PC-9 (cell line): ENCODE measurements around the gene POGK. TPM values are rescaled to one million over a fixed set of nuclear protein-coding genes. Genes with fewer than 3 reads are reported as not detected.

Experiments
- BruUV-seq: library from RNA; stranded (reverse); fragments of 400-500 nt; replicated peaks from 2 replicates; lab custom pipeline; 2021; lab: Mats Ljungman, UMichigan
- CTCF ChIA-PET: fragments of 300-600 bp; sonication (Branson Sonifier 250); formaldehyde crosslinking; loops from one replicate; lab custom pipeline; 2022; ENCODE audit warnings: antibody characterized with exemption; lab: Charles Lee
- POLR2A ChIA-PET: fragments of 300-600 bp; sonication (Branson Sonifier 250); formaldehyde crosslinking; loops from one replicate; lab custom pipeline; 2022; ENCODE audit warnings: antibody characterized with exemption; ENCODE audit not compliant: unreplicated experiment; lab: Charles Lee
- DNase-seq, 2 experiments: peaks; one replicate each; pipeline versions ENCODE4 v3.0.0 to v3.0.0-alpha.2; 2015 to 2022; ENCODE audit warnings: mixed read lengths in 1 of 2
- H2AFZ ChIP-seq: fragments of 200-600 bp; sonication (generic); 2 replicates; pipeline ENCODE4 v1.8.1; 2017; ENCODE audit warnings: antibody characterized with exemption
- H3F3A ChIP-seq: fragments of 200-600 bp; sonication (generic); 2 replicates; pipeline ENCODE4 v1.8.1; 2017; ENCODE audit warnings: antibody characterized with exemption, mild to moderate bottlenecking, low read depth; ENCODE audit not compliant: insufficient read depth
- H3K27ac ChIP-seq: fragments of 200-600 bp; sonication (generic); 2 replicates; pipeline ENCODE4 v1.6.1; 2016; ENCODE audit warnings: mixed run types
- H3K27me3 ChIP-seq: fragments of 200-600 bp; sonication (generic); 2 replicates; pipeline ENCODE4 v1.6.1; 2016; ENCODE audit warnings: low read depth, mixed run types; ENCODE audit not compliant: insufficient read depth
- H3K36me3 ChIP-seq: fragments of 200-600 bp; sonication (generic); 2 replicates; pipeline ENCODE4 v1.6.1; 2016; ENCODE audit warnings: low read depth, mixed run types
- H3K4me1 ChIP-seq: fragments of 200-600 bp; sonication (generic); replicated peaks from 2 replicates; pipeline ENCODE4 v1.6.1; 2016; ENCODE audit warnings: mixed run types; ENCODE audit not compliant: insufficient read depth
- H3K4me2 ChIP-seq: fragments of 200-600 bp; sonication (generic); 2 replicates; pipeline ENCODE4 v1.6.1; 2017; ENCODE audit warnings: mixed run types
- H3K4me3 ChIP-seq: fragments of 200-600 bp; sonication (generic); 2 replicates; pipeline ENCODE4 v1.6.1; 2016; ENCODE audit warnings: mixed run types
- H3K79me2 ChIP-seq: fragments of 200-600 bp; sonication (generic); 2 replicates; pipeline ENCODE4 v1.6.1; 2017; ENCODE audit warnings: low read depth, mixed run types
- H3K9me2 ChIP-seq: fragments of 200-600 bp; sonication (generic); 2 replicates; pipeline ENCODE4 v1.8.1; 2017; ENCODE audit warnings: mild to moderate bottlenecking; ENCODE audit not compliant: insufficient read depth
- H3K9me3 ChIP-seq: fragments of 200-600 bp; sonication (generic); 2 replicates; pipeline ENCODE4 v1.8.1; 2016; ENCODE audit warnings: low read depth; ENCODE audit not compliant: insufficient read depth
- H4K20me1 ChIP-seq: fragments of 200-600 bp; sonication (generic); 2 replicates; pipeline ENCODE4 v1.8.1; 2017; ENCODE audit not compliant: insufficient read depth
- EZH2 ChIP-seq: fragments of 200-600 bp; sonication (generic); IDR thresholded peaks from 2 replicates; pipeline ENCODE4 v1.8.0; 2017; ENCODE audit warnings: antibody characterized with exemption, low read depth
- intact Hi-C: fragments of 100-400 bp; cut with micrococcal nuclease; formaldehyde crosslinking; loops from one replicate; pipeline ENCODE4 v1.10.0; 2022; ENCODE audit not compliant: unreplicated experiment
- total RNA-seq: library from RNA; stranded (reverse); gene quantifications from 2 replicates; pipeline ENCODE4 v1.2.3, GENCODE V29; 2021
- TF ChIP-seq, protein P1 (sequence below): fragments of 200-600 bp; sonication (generic); conservative IDR thresholded peaks from 2 replicates; pipeline ENCODE4 v1.6.1; 2017; ENCODE audit warnings: mixed run types, antibody characterized with exemption, mild to moderate bottlenecking, moderate library complexity

Gene POGK
- total RNA-seq, 1 experiment from 2014 or later: 17.0 TPM

DNA sequence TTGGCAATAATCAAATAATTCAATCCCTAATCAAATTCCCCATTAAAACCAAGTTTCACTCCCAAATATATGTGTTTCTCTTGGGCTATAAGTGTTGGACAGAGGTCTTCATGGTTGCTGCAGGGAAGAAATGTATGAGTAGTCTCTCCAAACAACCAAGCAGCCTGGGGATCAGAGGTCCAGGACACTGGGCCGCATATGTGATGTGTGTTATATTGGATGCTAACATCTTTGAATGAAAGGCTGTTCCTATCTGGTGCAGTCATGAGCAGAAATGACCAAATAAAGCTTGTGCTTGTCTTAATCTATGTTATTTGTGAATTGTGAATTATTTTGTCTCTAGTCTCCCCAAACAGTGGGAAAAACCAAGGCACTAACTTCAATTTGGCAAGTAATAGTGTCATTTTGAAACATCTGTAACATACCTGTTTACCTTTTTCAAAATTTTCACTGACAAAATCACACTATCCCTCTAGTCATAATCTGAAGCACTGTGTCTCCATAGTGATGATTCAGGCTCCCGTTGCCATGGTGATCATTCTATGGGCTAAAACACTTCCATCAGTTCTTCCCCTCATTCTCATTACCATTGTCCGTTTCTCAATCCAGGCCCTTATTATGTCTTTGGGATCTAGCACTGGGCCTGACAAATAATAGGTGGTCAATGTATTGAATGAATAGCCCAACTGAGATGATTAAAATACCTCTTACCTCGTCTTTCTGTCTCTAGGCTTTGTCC, 49.3 kb downstream of the POGK start:
- ChIA-PET CTCF (no interaction called here), POLR2A (no interaction called here)
- H3K27ac ChIP-seq: no peak overlapping the region
- H3F3A ChIP-seq: no peaks in the 10 kb centered on the region
- no peaks in the 10 kb centered on the region for H3K27me3 ChIP-seq
- no TSS peak for BruUV-seq
- H3K36me3 ChIP-seq: no peaks in the 10 kb centered on the region
- no peaks in the 10 kb centered on the region for H3K79me2 ChIP-seq
- H3K9me2 ChIP-seq: no peaks in the 10 kb centered on the region
- H4K20me1 ChIP-seq: no peaks in the 10 kb centered on the region
- no peak for DNase-seq
- H3K4me3 ChIP-seq: no peak overlapping the region
- TF ChIP-seq EZH2: no peak
- TF ChIP-seq, protein P1, sequence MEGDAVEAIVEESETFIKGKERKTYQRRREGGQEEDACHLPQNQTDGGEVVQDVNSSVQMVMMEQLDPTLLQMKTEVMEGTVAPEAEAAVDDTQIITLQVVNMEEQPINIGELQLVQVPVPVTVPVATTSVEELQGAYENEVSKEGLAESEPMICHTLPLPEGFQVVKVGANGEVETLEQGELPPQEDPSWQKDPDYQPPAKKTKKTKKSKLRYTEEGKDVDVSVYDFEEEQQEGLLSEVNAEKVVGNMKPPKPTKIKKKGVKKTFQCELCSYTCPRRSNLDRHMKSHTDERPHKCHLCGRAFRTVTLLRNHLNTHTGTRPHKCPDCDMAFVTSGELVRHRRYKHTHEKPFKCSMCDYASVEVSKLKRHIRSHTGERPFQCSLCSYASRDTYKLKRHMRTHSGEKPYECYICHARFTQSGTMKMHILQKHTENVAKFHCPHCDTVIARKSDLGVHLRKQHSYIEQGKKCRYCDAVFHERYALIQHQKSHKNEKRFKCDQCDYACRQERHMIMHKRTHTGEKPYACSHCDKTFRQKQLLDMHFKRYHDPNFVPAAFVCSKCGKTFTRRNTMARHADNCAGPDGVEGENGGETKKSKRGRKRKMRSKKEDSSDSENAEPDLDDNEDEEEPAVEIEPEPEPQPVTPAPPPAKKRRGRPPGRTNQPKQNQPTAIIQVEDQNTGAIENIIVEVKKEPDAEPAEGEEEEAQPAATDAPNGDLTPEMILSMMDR: no peak
- intact Hi-C loops: no loop called here
- no peak overlapping the region for H3K4me2 ChIP-seq
- no peaks in the 10 kb centered on the region for H3K4me1 ChIP-seq
- H3K9me3 ChIP-seq: no peaks in the 10 kb centered on the region
- H2AFZ ChIP-seq: no peak overlapping the region

- no peak for DNase-seq
- intact Hi-C loops: no loop called here
- TF ChIP-seq EZH2: no peak
- TF ChIP-seq, protein P1: no peak
- no peaks in the 10 kb centered on the region for H3K4me1 ChIP-seq
- H3K9me3 ChIP-seq: no peaks in the 10 kb centered on the region
- no peaks in the 10 kb centered on the region for H3K36me3 ChIP-seq
- no peak overlapping the region for H2AFZ ChIP-seq
- no peak overlapping the region for H3K4me2 ChIP-seq
- no peak overlapping the region for H3K27ac ChIP-seq
- no peaks in the 10 kb centered on the region for H3K9me2 ChIP-seq
- POLR2A ChIA-PET: no interaction called here
- no peaks in the 10 kb centered on the region for H4K20me1 ChIP-seq
- H3K79me2 ChIP-seq: no peaks in the 10 kb centered on the region
- no peak overlapping the region for H3K4me3 ChIP-seq
- no peaks in the 10 kb centered on the region for H3K27me3 ChIP-seq
- CTCF ChIA-PET: no interaction called here
- H3F3A ChIP-seq: no peaks in the 10 kb centered on the region
- BruUV-seq: no TSS peak
Measured at GRCh38 chr1:166889776-166890175, 50.5 kb downstream of the POGK start.

DNA sequence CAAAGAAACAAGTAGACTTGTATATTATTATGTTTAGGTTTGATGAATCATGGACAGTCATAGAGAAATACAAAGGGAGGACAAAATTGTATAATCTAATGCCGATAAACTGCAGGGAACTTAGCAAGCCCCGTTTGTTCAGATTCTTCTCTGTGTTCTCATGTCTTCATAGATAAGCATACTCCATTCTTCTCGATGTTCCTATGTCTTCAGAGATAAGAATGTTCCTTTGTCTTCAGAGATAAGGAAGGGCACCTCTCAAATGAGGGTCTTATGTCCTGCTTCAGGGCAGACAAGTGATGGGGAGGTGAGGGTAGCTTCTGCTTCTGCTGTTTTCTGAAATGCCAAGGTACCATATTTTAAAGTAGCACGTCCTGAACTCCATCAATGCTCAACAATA, 56.5 kb downstream of the POGK start:
- no peak for DNase-seq
- Histone ChIP-seq H3K79me2 (no peaks in the 10 kb centered on the region), H3K4me3 (no peak overlapping the region), H3K9me3 (no peaks in the 10 kb centered on the region; the same call in 1 of the 2 replicates), H3F3A (no peaks in the 10 kb centered on the region), H4K20me1 (no peaks in the 10 kb centered on the region), H3K4me2 (no peak overlapping the region), H3K9me2 (no peaks in the 10 kb centered on the region), H3K36me3 (no peaks in the 10 kb centered on the region), H3K27ac (no peak overlapping the region), H3K27me3 (no peaks in the 10 kb centered on the region), H2AFZ (no peak overlapping the region; the same call in 1 of the 2 replicates), H3K4me1 (no peaks in the 10 kb centered on the region)
- BruUV-seq: no TSS peak
- POLR2A ChIA-PET: no interaction called here
- CTCF ChIA-PET: no interaction called here
- TF ChIP-seq, protein P1: no peak
- no peak for TF ChIP-seq EZH2
- intact Hi-C loops: no loop called here
